ENCODE results near the gene PPP6R3. TPM values are rescaled to one million over a fixed set of nuclear protein-coding genes. Genes with fewer than 3 reads are reported as not detected.
"Not testable (repeated sequence)": the region's sequence is repeated elsewhere in the genome, so short reads cannot be mapped to it uniquely, and the experiment has no call there.

The PPP6R3 gene
- total RNA-seq, 2 experiments from 2014 or later: 84.7 to 87.0 TPM

- H3K4me1 Mint-ChIP-seq (ENCODE audit: low read depth): peaks cover 6% of the 10 kb centered on the region
- H3K4me3 Mint-ChIP-seq: no peak overlapping the region
- H3K9me3 Mint-ChIP-seq: peaks cover 2% of the 10 kb centered on the region
- H3K27me3 Mint-ChIP-seq (ENCODE audit: low read depth): no peaks in the 10 kb centered on the region
- H3K27ac Mint-ChIP-seq: no peak overlapping the region
- peaks cover 12% of the 10 kb centered on the region for H3K36me3 Mint-ChIP-seq (ENCODE audit: low read depth)
- no peak for DNase-seq
- intact Hi-C loops (cut with micrococcal nuclease): loop anchor here (5.0 kb wide), 1 partner anchor 153 kb away; no protein-coding TSS in a partner anchor
- CTCF ChIA-PET: no interaction called here
Measured at GRCh38 chr11:68449951-68450350, 10.6 kb upstream of the PPP6R3 start.

DNA sequence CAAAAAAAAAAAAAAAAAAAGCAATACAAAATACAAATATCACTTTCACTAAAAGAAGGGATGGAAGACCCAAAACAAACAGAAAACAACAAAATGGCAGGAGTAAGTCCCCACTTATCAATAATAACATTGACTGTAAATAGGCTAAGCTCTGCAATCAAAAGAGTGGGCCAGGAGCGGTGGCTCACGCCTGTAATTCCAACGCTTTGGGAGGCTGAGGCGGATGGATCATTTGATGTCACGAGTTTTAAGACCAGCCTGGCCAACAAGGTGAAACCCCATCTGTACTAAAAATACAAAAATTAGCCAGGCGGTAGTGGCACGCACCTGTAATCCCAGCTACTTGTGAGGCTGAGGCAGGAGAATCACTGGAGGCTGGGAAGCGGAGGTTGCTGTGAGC lies 9.8 kb upstream of the PPP6R3 start:
- intact Hi-C loops (cut with micrococcal nuclease): no loop called here
- no peaks in the 10 kb centered on the region for H3K27me3 Mint-ChIP-seq (ENCODE audit: low read depth)
- H3K4me3 Mint-ChIP-seq: no peak overlapping the region
- H3K36me3 Mint-ChIP-seq (ENCODE audit: low read depth): peaks cover 12% of the 10 kb centered on the region
- peaks cover 2% of the 10 kb centered on the region for H3K9me3 Mint-ChIP-seq
- peaks cover 6% of the 10 kb centered on the region for H3K4me1 Mint-ChIP-seq (ENCODE audit: low read depth)
- DNase-seq: no peak
- CTCF ChIA-PET: no interaction called here
- no peak overlapping the region for H3K27ac Mint-ChIP-seq

GRCh38 chr11:68454767-68455166 lies 5.8 kb upstream of the PPP6R3 start:
- Mint-ChIP-seq H3K36me3 (ENCODE audit: low read depth) (peaks cover 3% of the 10 kb centered on the region), H3K27ac (no peak overlapping the region), H3K9me3 (no peaks in the 10 kb centered on the region), H3K4me3 (no peak overlapping the region), H3K27me3 (ENCODE audit: low read depth) (no peaks in the 10 kb centered on the region), H3K4me1 (ENCODE audit: low read depth) (peaks cover 1% of the 10 kb centered on the region)
- no peak for DNase-seq
- intact Hi-C loops (cut with micrococcal nuclease): no loop called here
- CTCF ChIA-PET: interaction anchor here (1.0 kb wide), 1 partner anchor 33 kb away, joined by 3 read pairs; no protein-coding TSS in a partner anchor

DNA sequence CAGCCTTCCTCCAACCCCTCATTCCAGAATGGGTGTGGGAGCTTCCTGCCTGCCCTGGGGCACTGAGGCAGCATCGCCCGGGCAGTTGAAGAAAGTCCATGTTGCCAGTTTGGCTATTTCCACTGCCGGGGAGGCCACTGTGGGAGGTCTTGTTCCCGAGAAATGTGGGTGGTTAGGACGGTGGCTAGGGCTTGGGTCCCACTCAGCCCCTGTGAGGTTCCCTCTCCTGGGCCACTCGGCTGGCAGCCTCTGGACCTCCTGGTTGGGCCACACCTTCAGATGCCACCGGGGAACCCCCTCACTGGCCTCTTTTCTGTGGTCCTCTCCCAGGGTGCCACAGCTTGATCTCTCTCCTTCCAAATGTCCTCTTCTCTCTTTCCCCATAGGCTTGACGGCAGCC lies 5.1 kb upstream of the PPP6R3 start:
- no peak overlapping the region for H3K4me3 Mint-ChIP-seq
- DNase-seq: no peak

DNA sequence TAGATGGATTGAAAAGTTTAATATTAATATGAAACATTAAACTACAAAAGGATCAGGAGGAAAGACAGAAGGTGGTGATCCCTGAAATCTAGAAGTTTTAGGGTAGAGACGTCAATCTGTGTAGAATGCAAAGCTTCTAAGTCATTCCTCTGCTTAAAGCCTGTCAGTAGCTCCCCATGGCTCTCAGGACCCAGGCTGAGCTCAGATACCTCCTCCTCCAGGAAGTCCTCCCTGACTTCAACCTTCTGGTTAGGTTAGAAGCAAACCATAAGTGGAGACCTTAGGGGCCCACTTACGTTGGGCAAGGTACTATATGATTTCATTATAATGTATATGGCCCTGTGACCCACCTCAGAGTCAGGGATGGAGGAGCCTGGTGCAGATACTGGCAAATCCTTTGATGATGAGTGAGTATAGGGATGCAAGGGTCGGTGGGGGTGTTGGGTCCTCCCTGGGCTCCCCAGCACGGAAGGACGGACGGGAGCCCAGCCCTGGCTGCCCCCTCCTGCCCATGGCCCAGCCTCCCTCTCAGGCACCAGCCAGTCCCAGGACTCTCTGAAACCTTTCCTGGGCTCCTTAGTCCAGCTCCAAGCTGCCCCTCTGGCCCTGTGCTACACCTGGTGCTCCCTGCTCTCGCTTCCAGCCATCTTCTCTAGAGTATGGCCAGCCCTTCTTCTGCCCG lies 3.2 kb upstream of the PPP6R3 start:
- intact Hi-C loops (cut with micrococcal nuclease): no loop called here
- CTCF ChIA-PET: no interaction called here
- Mint-ChIP-seq H3K27ac (no peak overlapping the region), H3K36me3 (ENCODE audit: low read depth) (peaks cover 2% of the 10 kb centered on the region), H3K27me3 (ENCODE audit: low read depth) (no peaks in the 10 kb centered on the region), H3K4me3 (no peak overlapping the region), H3K4me1 (ENCODE audit: low read depth) (peaks cover 5% of the 10 kb centered on the region), H3K9me3 (no peaks in the 10 kb centered on the region)
- DNase-seq: no peak

More for the DNA sequence above, 5.1 kb upstream of the PPP6R3 start:
- intact Hi-C loops (cut with micrococcal nuclease): no loop called here
- Mint-ChIP-seq H3K27me3 (ENCODE audit: low read depth) (no peaks in the 10 kb centered on the region), H3K4me1 (ENCODE audit: low read depth) (peaks cover 4% of the 10 kb centered on the region), H3K27ac (no peak overlapping the region), H3K36me3 (ENCODE audit: low read depth) (peaks cover 2% of the 10 kb centered on the region), H3K9me3 (no peaks in the 10 kb centered on the region)
- CTCF ChIA-PET: interaction anchor here (1.0 kb wide), 1 partner anchor 32 kb away, joined by 3 read pairs; no protein-coding TSS in a partner anchor

DNA sequence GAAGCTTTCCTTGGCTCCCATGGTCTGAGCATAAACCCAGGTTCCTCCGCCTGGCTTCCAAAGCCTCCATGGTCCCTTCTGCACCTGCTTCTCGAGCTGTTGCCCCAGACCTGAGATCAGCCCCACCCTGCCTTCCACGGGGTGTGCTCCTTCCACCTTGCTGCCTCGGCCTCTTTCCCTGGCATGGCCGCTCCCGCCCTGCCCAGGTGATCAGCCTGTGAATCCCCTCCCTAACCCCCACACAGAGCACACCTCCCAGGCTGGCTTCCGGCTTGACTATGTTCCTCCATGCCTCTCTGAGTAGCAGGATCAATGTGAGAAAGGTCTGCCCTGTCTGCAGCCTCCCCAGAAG lies 2.7 kb upstream of the PPP6R3 start:
- H3K27ac Mint-ChIP-seq: no peak overlapping the region
- no peak for DNase-seq
- no peaks in the 10 kb centered on the region for H3K27me3 Mint-ChIP-seq (ENCODE audit: low read depth)
- no peak overlapping the region for H3K4me3 Mint-ChIP-seq
- H3K4me1 Mint-ChIP-seq (ENCODE audit: low read depth): peaks cover 10% of the 10 kb centered on the region
- H3K9me3 Mint-ChIP-seq: no peaks in the 10 kb centered on the region
- CTCF ChIA-PET: no interaction called here
- intact Hi-C loops (cut with micrococcal nuclease): no loop called here
- H3K36me3 Mint-ChIP-seq (ENCODE audit: low read depth): peaks cover 6% of the 10 kb centered on the region

- H3K27me3 Mint-ChIP-seq (ENCODE audit: low read depth); H3K36me3 Mint-ChIP-seq (ENCODE audit: low read depth); H3K27ac Mint-ChIP-seq; H3K4me3 Mint-ChIP-seq; CTCF ChIA-PET; DNase-seq; intact Hi-C loops (cut with micrococcal nuclease); H3K9me3 Mint-ChIP-seq: not testable (repeated sequence)
- H3K4me1 Mint-ChIP-seq (ENCODE audit: low read depth): peaks cover 13% of the 10 kb centered on the region
Measured at GRCh38 chr11:68458340-68458739, 2.2 kb upstream of the PPP6R3 start.

GRCh38 chr11:68459886-68460740 lies 439 bp upstream of the PPP6R3 start:
- intact Hi-C loops (cut with micrococcal nuclease): loop anchor here (1.0 to 5.0 kb wide), 10 partner anchors 12 to 587 kb away; partner anchors contain the start of genes KMT5B, NDUFS8, TESMIN and TPCN2
- no peaks in the 10 kb centered on the region for H3K27me3 Mint-ChIP-seq (ENCODE audit: low read depth)
- peaks cover 9% of the 10 kb centered on the region for H3K36me3 Mint-ChIP-seq (ENCODE audit: low read depth)
- H3K4me3 Mint-ChIP-seq: peak overlapping the region; percentile 91
- DNase-seq: peak; percentile 98
- peak overlapping the region; percentile 89 for H3K27ac Mint-ChIP-seq
- H3K4me1 Mint-ChIP-seq (ENCODE audit: low read depth): peaks cover 30% of the 10 kb centered on the region
- CTCF ChIA-PET: interaction anchor here (0.5 kb wide), 1 partner anchor 13 kb away, joined by 3 read pairs; no protein-coding TSS in a partner anchor
- H3K9me3 Mint-ChIP-seq: no peaks in the 10 kb centered on the region

GRCh38 chr11:68461575-68461917 lies 994 bp downstream of the PPP6R3 start:
- Mint-ChIP-seq H3K27ac (peak overlapping the region; percentile 81), H3K4me1 (ENCODE audit: low read depth) (peaks cover 41% of the 10 kb centered on the region), H3K36me3 (ENCODE audit: low read depth) (peaks cover 15% of the 10 kb centered on the region), H3K27me3 (ENCODE audit: low read depth) (no peaks in the 10 kb centered on the region), H3K9me3 (no peaks in the 10 kb centered on the region), H3K4me3 (peak overlapping the region; percentile 69)
- DNase-seq: no peak
- CTCF ChIA-PET: interaction anchor here (0.8 to 1.4 kb wide), 2 partner anchors 27 to 122 kb away, joined by 3 to 4 read pairs; no protein-coding TSS in a partner anchor
- intact Hi-C loops (cut with micrococcal nuclease): loop anchor here (2.0 to 5.0 kb wide), 8 partner anchors 41 to 586 kb away; partner anchors contain the start of genes KMT5B, NDUFS8 and TPCN2

DNA sequence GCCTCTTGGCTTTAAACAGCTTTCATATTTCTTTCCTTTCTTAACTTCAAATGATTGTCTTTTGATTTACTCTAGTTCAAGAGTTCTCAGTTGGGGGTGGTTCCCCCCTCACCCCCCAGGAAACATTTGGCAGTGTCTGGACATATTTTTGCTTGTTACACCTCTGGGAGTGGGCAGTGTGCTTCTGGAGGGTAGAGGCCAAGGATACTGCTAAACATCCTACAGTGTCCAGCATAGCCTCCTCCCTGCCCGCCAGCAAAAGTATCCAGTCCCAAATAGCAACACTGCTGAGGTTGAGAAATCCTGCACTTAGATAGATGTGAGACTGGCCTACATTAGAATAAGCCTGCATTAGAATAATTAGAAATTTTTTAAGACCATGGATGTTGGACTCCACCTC lies 3.2 kb downstream of the PPP6R3 start:
- CTCF ChIA-PET: interaction anchor here (1.0 kb wide), 1 partner anchor 37 kb away, joined by 3 read pairs; no protein-coding TSS in a partner anchor
- no peaks in the 10 kb centered on the region for H3K27me3 Mint-ChIP-seq (ENCODE audit: low read depth)
- H3K4me3 Mint-ChIP-seq: peak overlapping the region; percentile 50
- peak overlapping the region; percentile 56 for H3K27ac Mint-ChIP-seq
- peaks cover 15% of the 10 kb centered on the region for H3K36me3 Mint-ChIP-seq (ENCODE audit: low read depth)
- no peak for DNase-seq
- H3K4me1 Mint-ChIP-seq (ENCODE audit: low read depth): peaks cover 57% of the 10 kb centered on the region
- no peaks in the 10 kb centered on the region for H3K9me3 Mint-ChIP-seq
- intact Hi-C loops (cut with micrococcal nuclease): loop anchor here (5.0 kb wide), 6 partner anchors 39 to 584 kb away; partner anchors contain the start of genes KMT5B, NDUFS8 and TPCN2

GRCh38 chr11:68467201-68467834 lies 6.8 kb downstream of the PPP6R3 start:
- no peaks in the 10 kb centered on the region for H3K9me3 Mint-ChIP-seq
- DNase-seq: no peak
- peaks cover 89% of the 10 kb centered on the region for H3K4me1 Mint-ChIP-seq (ENCODE audit: low read depth)
- H3K27me3 Mint-ChIP-seq (ENCODE audit: low read depth): no peaks in the 10 kb centered on the region
- H3K36me3 Mint-ChIP-seq (ENCODE audit: low read depth): peaks cover 27% of the 10 kb centered on the region
- peak overlapping the region; percentile 70 for H3K27ac Mint-ChIP-seq
- no peak overlapping the region for H3K4me3 Mint-ChIP-seq
- intact Hi-C loops (cut with micrococcal nuclease): no loop called here
- CTCF ChIA-PET: no interaction called here

DNA sequence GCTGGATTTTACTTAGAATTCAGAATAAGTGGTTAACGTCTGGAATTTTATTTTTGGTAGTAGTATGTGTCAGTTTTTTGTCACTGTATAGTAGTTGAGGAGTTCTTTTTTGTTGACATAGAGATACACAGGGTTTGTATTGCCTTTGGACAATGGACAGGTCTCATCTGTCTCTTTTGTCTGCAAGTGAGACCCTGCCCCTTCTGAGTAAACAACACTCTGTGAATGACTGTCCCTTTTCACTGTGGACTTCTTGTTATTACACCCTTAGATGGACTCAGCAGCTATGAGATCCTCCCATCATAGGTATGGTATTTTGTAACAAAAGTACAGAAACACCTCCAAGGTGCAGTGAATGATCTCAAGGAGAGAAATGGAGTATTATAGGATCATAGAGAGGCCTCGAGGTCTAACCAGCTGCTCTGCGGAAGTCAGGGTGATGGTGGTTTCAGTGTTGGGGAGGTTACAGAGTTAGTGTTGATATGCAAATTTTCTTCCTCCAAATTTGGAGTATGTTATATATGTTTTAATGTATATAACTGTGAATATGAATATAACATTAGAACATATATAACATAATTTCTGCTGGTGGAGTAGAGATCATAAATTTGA lies 7.8 kb downstream of the PPP6R3 start:
- Mint-ChIP-seq H3K27me3 (ENCODE audit: low read depth) (no peaks in the 10 kb centered on the region), H3K27ac (peak overlapping the region; percentile 72), H3K36me3 (ENCODE audit: low read depth) (peaks cover 28% of the 10 kb centered on the region), H3K4me1 (ENCODE audit: low read depth) (peaks cover 90% of the 10 kb centered on the region), H3K4me3 (peak overlapping the region; percentile 38), H3K9me3 (no peaks in the 10 kb centered on the region)
- DNase-seq: peak; percentile 51
- intact Hi-C loops (cut with micrococcal nuclease): no loop called here
- CTCF ChIA-PET: no interaction called here

Measured in activated naive CD4-positive, alpha-beta T cell treated with anti-CD3 and anti-CD28 coated beads for 36 hours (primary cell).